Measurements from ENCODE around the gene HMBS. TPM values are rescaled to one million over a fixed set of nuclear protein-coding genes. Genes with fewer than 3 reads are reported as not detected.

Gene HMBS
- total RNA-seq, 4 donors from 2014 or later, result 5.2 to 18.4 (median 13.3) TPM

GRCh38 chr11:119118946-119119345 is 34.3 kb downstream of the HMBS start:
- peaks cover 24% of the 10 kb centered on the region for H3K4me1 ChIP-seq
- no peaks in the 10 kb centered on the region for H3K27me3 ChIP-seq
- no peaks in the 10 kb centered on the region for H3K9me3 ChIP-seq
- TF ChIP-seq POLR2AphosphoS5 (IDR thresholded peaks at IDR 0.05), result no peak
- TF ChIP-seq CTCF (IDR thresholded peaks at IDR 0.05), result no peak
- no peak for TF ChIP-seq POLR2A (IDR thresholded peaks at IDR 0.05)
- no peak for TF ChIP-seq EP300 (IDR thresholded peaks at IDR 0.05)
- no peak overlapping the region for H3K4me3 ChIP-seq
- 84% methylated on average over 1 of the region's 1 CpG for WGBS
- peaks cover 24% of the 10 kb centered on the region for H3K36me3 ChIP-seq
- H3K27ac ChIP-seq, result no peak overlapping the region
- DNase-seq (ENCODE audit: low spot score in 2 of 2), result no peak

GRCh38 chr11:119120639-119121007 is 35.9 kb downstream of the HMBS start:
- Histone ChIP-seq H3K4me3 (peak overlapping the region; percentile 63), H3K4me1 (peaks cover 27% of the 10 kb centered on the region), H3K27ac (peak overlapping the region; percentile 85), H3K36me3 (peaks cover 20% of the 10 kb centered on the region), H3K9me3 (no peaks in the 10 kb centered on the region), H3K27me3 (no peaks in the 10 kb centered on the region)
- TF ChIP-seq CTCF (IDR thresholded peaks at IDR 0.05), result no peak
- no peak for TF ChIP-seq POLR2AphosphoS5 (IDR thresholded peaks at IDR 0.05)
- no peak for TF ChIP-seq EP300 (IDR thresholded peaks at IDR 0.05)
- TF ChIP-seq POLR2A (IDR thresholded peaks at IDR 0.05), result no peak
- no peak for DNase-seq (ENCODE audit: low spot score in 2 of 2)
- 17% methylated on average over 5 of the region's 5 CpGs for WGBS

- Histone ChIP-seq H3K27me3 (no peaks in the 10 kb centered on the region), H3K4me3 (peak within 1 kb of the TSS; percentile 63), H3K4me1 (peaks cover 33% of the 10 kb centered on the region), H3K36me3 (peaks cover 14% of the 10 kb centered on the region), H3K27ac (peak within 1 kb of the TSS; percentile 85), H3K9me3 (no peaks in the 10 kb centered on the region)
- peak; percentile 100 for DNase-seq (ENCODE audit: low spot score in 2 of 2)
- under 1% methylated on average over 26 of the region's 54 CpGs for WGBS
- TF ChIP-seq CTCF (IDR thresholded peaks at IDR 0.05) (no peak), EP300 (IDR thresholded peaks at IDR 0.05) (no peak), POLR2AphosphoS5 (IDR thresholded peaks at IDR 0.05) (peak in 1 of 3 donors; percentile 62), POLR2A (IDR thresholded peaks at IDR 0.05) (peak; percentile 40 to 67)
Measured at GRCh38 chr11:119121008-119121810, 36.5 kb downstream of the HMBS start, which contains the start of gene HINFP. Gene HINFP, plus strand, starts transcription at chr11:119121580. Its CDS starts 5,365 bp downstream, at chr11:119126945.

- H3K27ac ChIP-seq, result peak overlapping the region; percentile 85
- 3% methylated on average over 16 of the region's 20 CpGs for WGBS
Measured at GRCh38 chr11:119121811-119122124, 37.1 kb downstream of the HMBS start.

More at GRCh38 chr11:119121811-119122124, 37.1 kb downstream of the HMBS start:
- no peak for TF ChIP-seq EP300 (IDR thresholded peaks at IDR 0.05)
- TF ChIP-seq CTCF (IDR thresholded peaks at IDR 0.05), result no peak
- TF ChIP-seq POLR2AphosphoS5 (IDR thresholded peaks at IDR 0.05), result no peak
- no peak for TF ChIP-seq POLR2A (IDR thresholded peaks at IDR 0.05)
- H3K36me3 ChIP-seq, result peaks cover 9% of the 10 kb centered on the region
- H3K4me1 ChIP-seq, result peaks cover 38% of the 10 kb centered on the region
- no peaks in the 10 kb centered on the region for H3K9me3 ChIP-seq
- no peak for DNase-seq (ENCODE audit: low spot score in 2 of 2)
- H3K4me3 ChIP-seq, result peak overlapping the region; percentile 63
- H3K27me3 ChIP-seq, result no peaks in the 10 kb centered on the region
